GM20000 (cell line): ENCODE data around the gene COL15A1.

Source experiments
- DNase-seq: peaks from one replicate; pipeline ENCODE4 v3.0.0; 2012; ENCODE audit warnings: low spot score
- TF ChIP-seq, protein P1 (sequence below): IDR thresholded peaks from 2 replicates; pipeline ENCODE4 v1.5.1; 2012; ENCODE audit warnings: mild to moderate bottlenecking, control low read depth; ENCODE audit errors: extremely low read depth, missing control alignments

The COL15A1 gene

DNA sequence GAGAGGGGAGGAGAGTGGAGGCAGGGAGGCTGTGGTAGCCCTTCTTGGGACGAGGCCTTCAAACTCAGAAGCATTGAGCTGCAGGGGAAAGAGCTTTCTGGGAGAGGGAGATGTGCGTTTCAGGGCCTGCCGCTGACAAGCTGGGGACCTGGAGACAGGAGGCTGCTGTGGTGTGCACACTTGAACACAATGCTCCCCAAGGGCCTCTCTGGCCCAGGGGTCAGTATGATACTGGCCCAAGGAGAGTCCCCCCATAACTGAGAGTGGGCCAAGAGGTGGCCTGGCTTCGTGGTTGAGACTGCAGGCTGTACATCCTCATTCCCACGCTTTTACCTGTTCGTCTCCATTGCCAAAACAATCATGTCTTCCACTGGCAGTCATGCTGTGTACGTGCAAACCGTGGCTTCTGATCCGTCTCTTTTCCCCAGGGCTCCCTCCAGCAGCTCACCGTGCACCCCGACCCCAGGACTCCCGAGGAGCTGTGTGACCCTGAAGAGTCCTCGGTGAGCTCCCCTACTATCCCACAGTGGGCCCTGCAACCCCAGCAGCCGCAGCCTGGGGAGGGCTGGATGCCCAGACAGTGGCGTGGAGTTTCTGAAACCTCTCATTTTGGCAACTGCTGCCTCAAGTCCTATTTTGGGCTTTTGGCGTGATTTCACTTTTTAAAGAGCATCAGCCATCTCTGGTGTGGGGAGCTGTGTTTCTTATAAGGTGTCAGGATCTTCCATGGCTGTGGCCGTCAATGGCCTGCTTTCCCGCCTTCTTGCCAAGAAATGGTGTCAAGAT is 43.4 kb downstream of the COL15A1 start:
- TF ChIP-seq, protein P1, sequence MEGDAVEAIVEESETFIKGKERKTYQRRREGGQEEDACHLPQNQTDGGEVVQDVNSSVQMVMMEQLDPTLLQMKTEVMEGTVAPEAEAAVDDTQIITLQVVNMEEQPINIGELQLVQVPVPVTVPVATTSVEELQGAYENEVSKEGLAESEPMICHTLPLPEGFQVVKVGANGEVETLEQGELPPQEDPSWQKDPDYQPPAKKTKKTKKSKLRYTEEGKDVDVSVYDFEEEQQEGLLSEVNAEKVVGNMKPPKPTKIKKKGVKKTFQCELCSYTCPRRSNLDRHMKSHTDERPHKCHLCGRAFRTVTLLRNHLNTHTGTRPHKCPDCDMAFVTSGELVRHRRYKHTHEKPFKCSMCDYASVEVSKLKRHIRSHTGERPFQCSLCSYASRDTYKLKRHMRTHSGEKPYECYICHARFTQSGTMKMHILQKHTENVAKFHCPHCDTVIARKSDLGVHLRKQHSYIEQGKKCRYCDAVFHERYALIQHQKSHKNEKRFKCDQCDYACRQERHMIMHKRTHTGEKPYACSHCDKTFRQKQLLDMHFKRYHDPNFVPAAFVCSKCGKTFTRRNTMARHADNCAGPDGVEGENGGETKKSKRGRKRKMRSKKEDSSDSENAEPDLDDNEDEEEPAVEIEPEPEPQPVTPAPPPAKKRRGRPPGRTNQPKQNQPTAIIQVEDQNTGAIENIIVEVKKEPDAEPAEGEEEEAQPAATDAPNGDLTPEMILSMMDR: no peak

DNA sequence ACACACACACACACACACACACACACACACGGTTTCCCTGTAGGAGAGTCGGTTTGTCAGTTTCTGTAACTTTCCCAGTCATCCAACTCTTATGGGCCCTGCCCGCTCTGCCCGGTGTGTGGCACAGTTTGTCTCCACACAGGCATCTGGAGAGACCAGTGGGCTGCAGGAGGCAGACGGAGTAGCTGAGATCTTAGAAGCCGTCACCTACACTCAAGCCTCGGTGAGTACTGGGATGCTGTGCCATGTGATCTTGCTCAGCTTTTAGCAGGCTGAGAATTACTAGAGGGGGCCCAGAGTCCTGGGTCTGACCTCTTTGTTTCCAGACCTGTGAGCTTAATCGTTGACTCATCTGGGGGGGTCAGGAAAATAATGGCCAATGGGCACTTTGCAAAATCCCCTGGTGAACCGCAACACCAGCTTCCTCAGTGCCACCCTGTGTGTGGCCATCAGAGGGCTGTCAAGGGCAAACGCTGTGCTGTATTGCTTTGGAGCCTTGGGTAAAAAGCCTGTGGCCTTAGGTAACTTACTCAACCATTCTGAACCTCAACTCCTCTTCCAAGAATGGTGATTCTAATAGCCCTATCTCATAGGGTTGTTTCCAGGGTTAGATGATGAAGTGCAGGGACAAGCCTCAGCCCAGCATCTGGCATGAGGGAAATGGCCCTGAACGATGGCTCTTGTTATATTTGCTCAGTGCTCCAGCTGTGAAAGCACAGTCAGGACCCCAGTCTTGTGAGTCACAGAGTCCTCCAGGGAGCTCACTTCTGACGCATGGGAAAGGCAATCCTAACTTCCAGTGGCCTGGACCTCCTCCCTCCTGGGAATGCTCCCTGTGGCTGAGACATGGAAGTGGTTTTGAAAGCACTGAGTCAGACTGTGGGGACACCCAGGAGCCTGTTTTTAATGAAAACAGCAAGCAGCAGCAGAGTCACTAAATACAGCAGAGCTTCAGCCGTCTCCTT is 45.6 kb downstream of the COL15A1 start:
- TF ChIP-seq, protein P1: no peak
- no peak for DNase-seq

More for the DNA sequence above, 43.4 kb downstream of the COL15A1 start:
- no peak for DNase-seq

DNA sequence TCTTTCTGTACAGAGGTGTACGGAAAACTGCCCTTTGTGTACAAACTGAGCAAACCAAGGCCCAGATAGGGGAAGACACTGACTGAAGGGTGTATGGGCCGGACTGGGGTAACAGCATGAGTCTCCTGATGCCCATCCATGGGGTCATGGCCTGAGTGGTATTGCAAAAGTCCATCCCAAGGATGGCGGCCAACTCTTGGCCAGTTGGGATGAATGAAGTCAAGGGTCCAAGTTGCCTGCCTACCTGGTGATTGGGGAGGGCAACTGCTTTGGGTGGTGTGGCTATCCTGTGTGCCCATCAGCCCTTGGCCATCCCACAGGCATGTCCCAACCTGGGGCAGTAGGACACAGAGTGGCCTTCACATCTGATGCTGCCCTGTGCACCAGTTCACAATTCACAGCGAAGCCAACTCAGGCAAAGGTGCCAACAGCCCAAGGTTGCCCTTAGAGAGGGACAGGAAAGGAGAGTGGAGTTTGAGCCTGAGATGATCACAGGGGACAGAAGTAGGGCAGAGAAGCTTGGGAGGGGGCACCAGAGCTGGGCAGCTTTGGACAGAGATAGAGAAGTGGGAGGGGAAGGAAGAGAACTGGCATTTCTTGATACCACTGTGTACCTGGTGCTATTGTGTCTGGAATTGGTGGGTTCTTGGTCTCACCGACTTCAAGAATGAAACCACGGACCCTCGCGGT is 46.6 kb downstream of the COL15A1 start:
- TF ChIP-seq, protein P1: no peak
- DNase-seq: no peak

DNA sequence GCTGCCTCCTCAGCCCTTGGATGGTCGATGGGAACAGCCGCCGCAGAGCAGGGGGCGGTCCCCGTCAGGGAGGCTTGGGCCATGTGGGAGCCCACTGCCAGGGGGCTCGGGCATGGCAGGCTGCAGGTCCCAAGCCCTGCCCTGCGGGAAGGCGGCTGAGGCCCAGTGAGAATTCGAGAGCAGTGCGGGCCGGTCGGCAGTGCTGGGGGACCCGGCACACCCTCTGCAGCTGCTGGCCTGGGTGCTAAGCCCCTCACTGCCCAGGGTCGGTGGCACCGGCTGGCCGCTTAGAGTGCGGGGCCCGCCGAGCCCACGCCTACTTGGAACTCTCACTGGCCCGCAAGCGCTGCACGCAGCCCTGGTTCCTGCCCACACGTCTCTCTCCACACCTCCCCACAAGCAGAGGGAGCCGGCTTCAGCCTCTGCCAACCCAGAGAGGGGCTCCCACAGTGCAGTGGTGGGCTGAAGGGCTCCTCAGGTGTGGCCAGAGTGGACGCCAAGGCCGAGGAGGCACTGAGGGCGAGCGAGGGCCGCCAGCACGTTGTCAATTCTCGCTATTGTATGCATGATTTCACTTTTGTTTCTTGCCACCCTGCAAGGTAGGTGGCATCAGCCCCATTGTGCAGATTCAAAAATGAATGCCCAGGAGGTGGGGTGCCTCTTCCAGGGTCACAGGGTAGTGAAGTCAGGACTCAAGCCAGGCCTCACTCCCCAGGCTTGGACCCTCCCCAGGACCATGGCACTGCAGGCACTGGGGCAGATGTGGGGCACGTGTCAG is 48.6 kb downstream of the COL15A1 start:
- TF ChIP-seq, protein P1: no peak
- no peak for DNase-seq

DNA sequence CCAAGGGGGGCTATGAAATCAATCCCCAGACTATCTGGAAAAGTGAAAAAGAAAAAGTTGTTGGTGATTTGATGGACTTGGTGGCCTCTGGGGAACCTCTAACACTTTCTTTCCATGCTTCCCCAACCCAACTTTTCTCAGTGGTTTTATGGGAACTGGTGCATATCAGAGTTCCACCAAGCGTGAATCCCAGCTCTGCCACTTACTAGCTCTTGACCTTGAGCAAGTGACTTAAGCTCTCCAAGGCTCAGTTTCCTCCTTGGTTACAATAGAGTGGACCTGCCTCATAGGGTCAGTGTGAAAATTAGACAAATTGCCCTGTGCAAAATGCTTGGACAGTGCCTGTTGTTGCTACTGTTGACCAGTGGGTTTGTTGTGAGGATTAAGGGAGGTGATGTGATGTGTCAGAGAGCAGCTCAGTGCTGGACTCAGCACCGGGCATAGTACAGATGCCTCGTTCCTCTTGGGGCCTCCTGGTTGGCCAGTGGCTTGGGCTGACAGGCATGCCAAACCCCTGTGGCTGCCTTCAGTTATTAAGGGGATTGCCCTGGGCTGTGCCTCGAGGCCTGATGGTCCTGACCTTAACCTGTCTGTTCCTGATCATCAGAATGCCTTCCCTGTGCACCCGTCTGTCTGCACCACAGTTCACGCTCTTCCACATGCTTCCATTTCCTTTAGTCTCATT is 49.3 kb downstream of the COL15A1 start:
- no peak for DNase-seq
- TF ChIP-seq, protein P1: no peak

DNA sequence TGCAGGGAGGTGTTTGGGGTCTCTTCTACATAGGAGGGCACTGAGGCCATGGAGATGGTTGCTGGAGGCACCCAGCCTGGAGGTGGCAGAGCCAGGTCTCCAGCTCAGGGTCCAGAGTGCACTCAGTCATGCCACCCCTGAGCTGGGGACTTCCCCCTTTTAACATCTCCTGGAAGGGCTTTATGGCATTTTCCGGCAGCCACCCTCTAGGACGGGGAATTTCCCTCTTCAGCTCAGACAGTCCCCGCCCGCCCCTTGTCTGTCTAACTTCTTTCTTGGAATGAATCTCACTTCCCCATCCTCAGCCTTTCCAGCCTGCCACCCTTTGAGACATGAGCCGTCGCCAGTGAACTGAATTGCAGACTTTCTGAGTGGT is 49.9 kb downstream of the COL15A1 start:
- TF ChIP-seq, protein P1: no peak

More for the DNA sequence above, 49.9 kb downstream of the COL15A1 start:
- peak; percentile 76 for DNase-seq
